Neuronal stem cell (in vitro differentiated cells): ENCODE results near the gene ZBED1.
"Not testable (repeated sequence)": the region's sequence is repeated elsewhere in the genome, so short reads cannot be mapped to it uniquely, and the experiment has no call there.

Source experiments
- DNase-seq: peaks from one replicate; pipeline ENCODE4 v3.0.0-alpha.2; 2013; ENCODE audit warnings: low spot score
- H2AFZ ChIP-seq: one replicate; pipeline ENCODE4 v1.6.1; 2013; ENCODE audit warnings: mild to moderate bottlenecking, low read length, inconsistent platforms
- H2AK5ac ChIP-seq: 2 replicates; pipeline ENCODE4 v1.6.1; 2013; ENCODE audit warnings: low read depth, mild to moderate bottlenecking, inconsistent platforms, low read length, moderate library complexity, mixed read lengths
- H2BK120ac ChIP-seq: 2 replicates; pipeline ENCODE4 v1.6.1; 2013; ENCODE audit warnings: low read depth, mild to moderate bottlenecking, inconsistent platforms, low read length, moderate library complexity, mixed read lengths
- H2BK12ac ChIP-seq: one replicate; pipeline ENCODE4 v1.6.1; 2013; ENCODE audit warnings: low read length, inconsistent platforms
- H2BK15ac ChIP-seq: 2 replicates; pipeline ENCODE4 v1.6.1; 2013; ENCODE audit warnings: mild to moderate bottlenecking, low read length, inconsistent platforms, mixed read lengths
- H2BK5ac ChIP-seq: one replicate; pipeline ENCODE4 v1.6.1; 2013; ENCODE audit warnings: inconsistent platforms, mild to moderate bottlenecking, low read length, moderate library complexity
- H3K14ac ChIP-seq: one replicate; pipeline ENCODE4 v1.6.1; 2013; ENCODE audit warnings: low read length, inconsistent platforms
- H3K18ac ChIP-seq: 2 replicates; pipeline ENCODE4 v1.6.1; 2013; ENCODE audit warnings: low read length, inconsistent platforms
- H3K23ac ChIP-seq: 2 replicates; pipeline ENCODE4 v1.6.1; 2013; ENCODE audit warnings: low read depth, mild to moderate bottlenecking, mixed read lengths, low read length, inconsistent platforms; ENCODE audit not compliant: poor library complexity
- H3K27ac ChIP-seq: replicated peaks from 3 replicates; pipeline ENCODE4 v1.5.1; 2013; ENCODE audit warnings: low read length, inconsistent platforms
- H3K27me3 ChIP-seq, 3 experiments: 2 replicates each; pipeline ENCODE4 v1.6.1; 2013; ENCODE audit warnings: low read length in 3 of 3, mild to moderate bottlenecking in 2 of 3, inconsistent platforms in 1 of 3, low read depth in 1 of 3, mixed read lengths in 1 of 3, moderate library complexity in 1 of 3; ENCODE audit not compliant: control insufficient read depth in 3 of 3, insufficient read depth in 3 of 3
- H3K36me3 ChIP-seq, 2 donors: replicated peaks in 1 of 2; 2 replicates each; pipeline ENCODE4 v1.6.1; 2013; ENCODE audit warnings: low read length in 2 of 2; ENCODE audit not compliant: control insufficient read depth in 2 of 2, insufficient read depth in 2 of 2
- H3K4ac ChIP-seq: 2 replicates; pipeline ENCODE4 v1.6.1; 2013; ENCODE audit warnings: inconsistent platforms, mild to moderate bottlenecking, low read length, moderate library complexity
- H3K4me1 ChIP-seq, 2 donors: 1 replicate in 1 of 2; 2 replicates in 1 of 2; pipeline ENCODE4 v1.6.1; 2013; ENCODE audit warnings: low read length in 2 of 2, low read depth in 1 of 2; ENCODE audit not compliant: control insufficient read depth in 2 of 2, insufficient read depth in 1 of 2
- H3K4me2 ChIP-seq: one replicate; pipeline ENCODE4 v1.6.1; 2013; ENCODE audit warnings: mild to moderate bottlenecking, low read length, inconsistent platforms; ENCODE audit not compliant: insufficient read depth, poor library complexity, severe bottlenecking
- H3K4me3 ChIP-seq, 2 donors: 2 replicates each; pipeline ENCODE4 v1.5.1; 2013; ENCODE audit warnings: low read length in 2 of 2, mild to moderate bottlenecking in 2 of 2, inconsistent platforms in 1 of 2, moderate library complexity in 1 of 2
- H3K79me1 ChIP-seq: one replicate; pipeline ENCODE4 v1.6.1; 2013; ENCODE audit warnings: low read depth, mild to moderate bottlenecking, inconsistent platforms, low read length, moderate library complexity
- H3K9ac ChIP-seq: one replicate; pipeline ENCODE4 v1.6.1; 2013; ENCODE audit warnings: mild to moderate bottlenecking, low read depth, low read length, inconsistent platforms; ENCODE audit not compliant: poor library complexity
- H3K9me3 ChIP-seq, 2 donors: replicated peaks in 1 of 2; 2 replicates each; pipeline versions ENCODE3 to v1.6.1; 2013; ENCODE audit warnings: low read length in 2 of 2, mild to moderate bottlenecking in 2 of 2, inconsistent platforms in 1 of 2, low read depth in 1 of 2, mixed read lengths in 1 of 2, moderate library complexity in 1 of 2; ENCODE audit not compliant: control insufficient read depth in 2 of 2, insufficient read depth in 1 of 2
- H4K8ac ChIP-seq: one replicate; pipeline ENCODE4 v1.6.1; 2013; ENCODE audit warnings: low read depth, mild to moderate bottlenecking, inconsistent platforms, low read length, moderate library complexity
- H4K91ac ChIP-seq: one replicate; pipeline ENCODE4 v1.6.1; 2013; ENCODE audit warnings: low read length, low read depth, mild to moderate bottlenecking, inconsistent platforms; ENCODE audit not compliant: poor library complexity
- WGBS, 2 donors: extraction: QIAGEN DNeasy Blood & Tissue Kit; methylation state at CpG; one replicate each; pipeline ENCODE4 v1.1.7; 2013; ENCODE audit warnings: missing lambda C conversion rate in 2 of 2, mixed read lengths in 1 of 2; ENCODE audit not compliant: insufficient read length in 2 of 2, insufficient replicate concordance in 1 of 2; ENCODE audit errors: extremely low coverage in 2 of 2; 5-methylcytosine and 5-hydroxymethylcytosine counted together

ZBED1 gene

GRCh38 chrX:2462780-2463179 lies 38.0 kb downstream of the ZBED1 start:
- H2BK15ac ChIP-seq: no peak overlapping the region

GRCh38 chrX:2462074-2462473 lies 38.7 kb downstream of the ZBED1 start:
- Histone ChIP-seq H3K18ac (no peak overlapping the region), H3K4me3 (no peak overlapping the region), H4K8ac (no peak overlapping the region), H3K23ac (no peak overlapping the region), H3K4me1 (peaks cover 9 to 16% of the 10 kb centered on the region in 2 donors), H3K36me3 (peaks cover 0 to 2% of the 10 kb centered on the region in 2 donors), H3K27ac (no peak overlapping the region), H2BK12ac (no peak overlapping the region), H2BK5ac (no peak overlapping the region), H2BK120ac (no peak overlapping the region), H3K4me2 (no peak overlapping the region), H3K14ac (no peak overlapping the region), H3K9me3 (peaks cover 0 to 5% of the 10 kb centered on the region in 2 donors), H2AFZ (no peak overlapping the region), H3K27me3 (no peaks in the 10 kb centered on the region), H2BK15ac (no peak overlapping the region), H3K4ac (no peak overlapping the region), H4K91ac (no peak overlapping the region), H3K9ac (no peak overlapping the region), H2AK5ac (no peak overlapping the region), H3K79me1 (peaks cover 7% of the 10 kb centered on the region)
- no CpG with 5 or more reads among the region's 5 CpGs for WGBS, 2 donors
- no peak for DNase-seq

More at GRCh38 chrX:2462780-2463179, 38.0 kb downstream of the ZBED1 start:
- Histone ChIP-seq H3K27ac (peak overlapping the region; percentile 27), H3K79me1 (peaks cover 3% of the 10 kb centered on the region), H3K18ac (no peak overlapping the region), H4K8ac (no peak overlapping the region), H2BK120ac (no peak overlapping the region), H2AK5ac (no peak overlapping the region), H2BK5ac (no peak overlapping the region), H3K4me1 (peaks cover 9 to 16% of the 10 kb centered on the region in 2 donors), H3K23ac (no peak overlapping the region), H3K4me2 (no peak overlapping the region), H3K4ac (no peak overlapping the region), H3K4me3 (no peak overlapping the region), H3K9me3 (peaks cover 0 to 8% of the 10 kb centered on the region in 2 donors), H2AFZ (no peak overlapping the region), H3K14ac (no peak overlapping the region), H4K91ac (no peak overlapping the region), H3K27me3 (no peaks in the 10 kb centered on the region), H3K9ac (no peak overlapping the region), H3K36me3 (peaks cover 0 to 2% of the 10 kb centered on the region in 2 donors), H2BK12ac (no peak overlapping the region)
- DNase-seq: no peak
- no CpG with 5 or more reads among the region's 3 CpGs for WGBS, 2 donors

- Histone ChIP-seq H3K79me1 (peaks cover 7% of the 10 kb centered on the region), H3K9me3 (peaks cover 0 to 5% of the 10 kb centered on the region in 2 donors), H3K4me1 (peaks cover 9 to 16% of the 10 kb centered on the region in 2 donors), H2BK120ac (no peak overlapping the region), H3K4me2 (no peak overlapping the region), H2BK15ac (no peak overlapping the region), H3K18ac (no peak overlapping the region), H3K23ac (no peak overlapping the region), H3K4me3 (no peak overlapping the region), H3K14ac (no peak overlapping the region), H2BK12ac (no peak overlapping the region), H3K36me3 (peaks cover 0 to 2% of the 10 kb centered on the region in 2 donors), H3K4ac (no peak overlapping the region), H3K27ac (no peak overlapping the region), H3K27me3 (no peaks in the 10 kb centered on the region), H4K91ac (no peak overlapping the region), H2AFZ (no peak overlapping the region), H4K8ac (no peak overlapping the region), H2BK5ac (no peak overlapping the region), H3K9ac (no peak overlapping the region), H2AK5ac (no peak overlapping the region)
- no peak for DNase-seq
- WGBS, 2 donors: no CpG with 5 or more reads among the region's 8 CpGs
Observed at GRCh38 chrX:2461711-2462016, 39.1 kb downstream of the ZBED1 start.

GRCh38 chrX:2460821-2461710 lies 39.7 kb downstream of the ZBED1 start:
- H3K4ac ChIP-seq, H3K23ac ChIP-seq, H3K27ac ChIP-seq, H3K9me3 ChIP-seq, H3K27me3 ChIP-seq, H3K4me2 ChIP-seq, H2BK120ac ChIP-seq, H3K14ac ChIP-seq, H2BK15ac ChIP-seq, H4K8ac ChIP-seq, H2BK5ac ChIP-seq, H4K91ac ChIP-seq, H3K9ac ChIP-seq, H2BK12ac ChIP-seq, H2AFZ ChIP-seq, H3K4me3 ChIP-seq, H3K36me3 ChIP-seq, H3K79me1 ChIP-seq, H2AK5ac ChIP-seq, DNase-seq, H3K18ac ChIP-seq: not testable (repeated sequence)
- peaks cover 9 to 16% of the 10 kb centered on the region in 2 donors for H3K4me1 ChIP-seq
- no CpG with 5 or more reads among the region's 17 CpGs for WGBS, 2 donors
